Endothelial cell of umbilical vein (primary cell): Measurements from ENCODE around the gene ATG12. TPM values are rescaled to one million over a fixed set of nuclear protein-coding genes. Genes with fewer than 3 reads are reported as not detected.
A peak's percentile ranks its signal among the peaks of the same experiment; 100 is the strongest.

Experiments used
- BruUV-seq: library from RNA; stranded (reverse); fragments of 400-500 nt; replicated peaks from 2 replicates; lab custom pipeline; 2021; lab: Mats Ljungman, UMichigan
- CTCF ChIA-PET: fragments of 300-600, 350-600 bp; sonication (Branson Sonifier 250); formaldehyde crosslinking; loops from one replicate; lab custom pipeline; 2021; ENCODE audit warnings: antibody characterized with exemption, inconsistent platforms; lab: Charles Lee
- POLR2A ChIA-PET: fragments of 300-600, 350-600 bp; sonication (Branson Sonifier 250); formaldehyde crosslinking; loops from one replicate; lab custom pipeline; 2021; ENCODE audit warnings: antibody characterized with exemption, inconsistent platforms; lab: Charles Lee
- DNase-seq: peaks from one replicate; pipeline ENCODE4 v3.0.0-alpha.2; 2011; ENCODE audit warnings: low read depth, low spot score
- FAIRE-seq: peaks from 2 replicates; lab custom pipeline; 2011; peaks lifted over from hg19 to GRCh38; lab: Jason Lieb, UNC
- H2AFZ ChIP-seq: 2 replicates; pipeline ENCODE4 v1.6.0; 2012; ENCODE audit warnings: low read depth, low read length, control low read depth, inconsistent platforms
- H3K27ac ChIP-seq: 2 replicates; pipeline ENCODE4 v1.5.1; 2011; ENCODE audit warnings: low read depth, mild to moderate bottlenecking, control low read depth, low read length, moderate library complexity; ENCODE audit not compliant: insufficient read depth
- H3K27me3 ChIP-seq, 2 experiments: 2 replicates each; pipeline versions ENCODE4 v1.6.0 to v1.6.1; 2011; ENCODE audit warnings: low read length in 2 of 2, mixed read lengths in 1 of 2; ENCODE audit not compliant: control insufficient read depth in 2 of 2, insufficient read depth in 2 of 2
- H3K36me3 ChIP-seq, 2 experiments: 2 replicates in 1 of 2; 3 replicates in 1 of 2; pipeline ENCODE4 v1.5.1; 2011; ENCODE audit warnings: low read length in 2 of 2, mild to moderate bottlenecking in 1 of 2, moderate library complexity in 1 of 2; ENCODE audit not compliant: control insufficient read depth in 2 of 2, insufficient read depth in 2 of 2; ENCODE audit errors: extremely low read depth in 1 of 2
- H3K4me1 ChIP-seq: 3 replicates; pipeline ENCODE4 v1.5.1; 2011; ENCODE audit warnings: mild to moderate bottlenecking, low read length; ENCODE audit not compliant: control insufficient read depth, insufficient read depth; ENCODE audit errors: extremely low read depth
- H3K4me2 ChIP-seq: 2 replicates; pipeline ENCODE4 v1.6.1; 2011; ENCODE audit warnings: low read length, control low read depth, mixed read lengths; ENCODE audit not compliant: insufficient read depth
- H3K4me3 ChIP-seq, 3 experiments: fragments of 200-600 bp in 1 of 3; sonication (generic), shearing (Covaris generic) in 1 of 3; replicated peaks in 1 of 3; 2 replicates each; pipeline ENCODE4 v1.5.1; 2011 to 2016; ENCODE audit warnings: control low read depth in 3 of 3, low read length in 3 of 3, mild to moderate bottlenecking in 2 of 3, inconsistent platforms in 1 of 3, low read depth in 1 of 3, moderate library complexity in 1 of 3; ENCODE audit not compliant: insufficient read depth in 1 of 3
- H3K79me2 ChIP-seq: 2 replicates; pipeline ENCODE4 v1.6.0; 2012; ENCODE audit warnings: low read length, inconsistent platforms; ENCODE audit not compliant: control insufficient read depth, insufficient read depth
- H3K9ac ChIP-seq: replicated peaks from 2 replicates; pipeline ENCODE3; 2011; ENCODE audit warnings: low read length, control low read depth; ENCODE audit not compliant: insufficient read depth; ENCODE audit errors: extremely low read depth
- H3K9me1 ChIP-seq: replicated peaks from 3 replicates; pipeline ENCODE4 v1.6.0; 2011; ENCODE audit warnings: mild to moderate bottlenecking, low read length; ENCODE audit not compliant: control insufficient read depth, insufficient read depth; ENCODE audit errors: extremely low read depth
- H3K9me3 ChIP-seq: replicated peaks from 2 replicates; pipeline ENCODE4 v1.5.1; 2012; ENCODE audit warnings: low read length, inconsistent platforms; ENCODE audit not compliant: control insufficient read depth, insufficient read depth
- H4K20me1 ChIP-seq: replicated peaks from 2 replicates; pipeline ENCODE3; 2011; ENCODE audit warnings: mild to moderate bottlenecking, low read length; ENCODE audit not compliant: control insufficient read depth, insufficient read depth; ENCODE audit errors: extremely low read depth
- CTCF ChIP-seq, 2 donors: IDR thresholded peaks; 1 replicate in 1 of 2; 2 replicates in 1 of 2; pipeline ENCODE4 v1.5.1; 2011; ENCODE audit warnings: low read length in 2 of 2, mild to moderate bottlenecking in 2 of 2, moderate library complexity in 2 of 2, control low read depth in 1 of 2, inconsistent platforms in 1 of 2, low read depth in 1 of 2; ENCODE audit not compliant: insufficient read depth in 1 of 2; ENCODE audit errors: extremely low read depth in 1 of 2
- EZH2 ChIP-seq: IDR thresholded peaks from 2 replicates; pipeline ENCODE4 v1.6.1; 2012; ENCODE audit warnings: borderline replicate concordance, low read depth, mild to moderate bottlenecking, moderate library complexity, low read length, inconsistent platforms; ENCODE audit not compliant: severe bottlenecking
- FOS ChIP-seq: IDR thresholded peaks from 2 replicates; pipeline ENCODE4 v1.6.1; 2011; ENCODE audit warnings: mild to moderate bottlenecking, low read length, moderate library complexity, borderline replicate concordance; ENCODE audit not compliant: insufficient read depth
- GATA2 ChIP-seq: IDR thresholded peaks from 2 replicates; pipeline ENCODE4 v1.7.0; 2011; ENCODE audit warnings: low read depth, mild to moderate bottlenecking, moderate library complexity, mixed read lengths, low read length; ENCODE audit not compliant: insufficient read length, insufficient read depth
- JUN ChIP-seq: IDR thresholded peaks from 2 replicates; pipeline ENCODE4 v1.6.1; 2011; ENCODE audit warnings: borderline replicate concordance, low read depth; ENCODE audit not compliant: insufficient read length, insufficient read depth
- MAX ChIP-seq: IDR thresholded peaks from 2 replicates; pipeline ENCODE4 v1.6.1; 2011; ENCODE audit not compliant: insufficient read depth, insufficient read length
- MYC ChIP-seq: IDR thresholded peaks from one replicate; pipeline ENCODE4 v1.6.1; 2011; ENCODE audit warnings: mild to moderate bottlenecking, low read depth, low read length
- POLR2A ChIP-seq: IDR thresholded peaks from 2 replicates; pipeline ENCODE4 v1.6.1; 2012; ENCODE audit warnings: low read depth, mild to moderate bottlenecking, control low read depth, low read length
- POLR2AphosphoS5 ChIP-seq: IDR thresholded peaks from 2 replicates; pipeline ENCODE4 v1.6.1; 2012; ENCODE audit warnings: low read depth, mild to moderate bottlenecking, control low read depth, low read length, moderate library complexity; ENCODE audit not compliant: insufficient read depth
- dilution Hi-C: fragments of 300-500 bp; cut with MboI; formaldehyde crosslinking; loops from one replicate; pipeline ENCODE4 v1.15.0; 2019; ENCODE audit warnings: low sequenced_read_pairs; ENCODE audit not compliant: extremely low pct_ligation_motif_present
- intact Hi-C: fragments of 100-400 bp; cut with micrococcal nuclease; formaldehyde crosslinking; loops from one replicate; pipeline ENCODE4 v1.10.0; 2022
- polyA plus RNA-seq, 4 experiments: library from polyadenylated mRNA; depleted of rRNA in 3 of 4; stranded (reverse) in 3 of 4; unstranded in 1 of 4; fragments of >200 nt; gene quantifications; 2 replicates each; pipeline versions ENCODE4 v1.2.1 to v1.2.3, GENCODE V29; 2011 to 2012; ENCODE audit warnings: missing spikeins in 1 of 4
- total RNA-seq: library from RNA; stranded (reverse); gene quantifications from 2 replicates; pipeline ENCODE4 v1.2.3, GENCODE V29; 2021

The ATG12 gene
- total and polyA plus RNA-seq, 2 donors (not counting 3 experiments of a cell fraction or from before 2014, with no cell fraction given): 27.5 to 62.0 TPM

GRCh38 chr5:115854139-115854538, 12.8 kb upstream of the ATG12 start:
- dilution Hi-C loops (no loop called here), intact Hi-C loops (no loop called here)
- Histone ChIP-seq H4K20me1 (peaks cover 17% of the 10 kb centered on the region), H3K4me1 (peaks cover 19% of the 10 kb centered on the region), H3K27me3 (no peaks in the 10 kb centered on the region), H3K4me2 (no peak overlapping the region), H3K9me1 (no peaks in the 10 kb centered on the region), H2AFZ (no peak overlapping the region), H3K9me3 (no peaks in the 10 kb centered on the region), H3K36me3 (no peaks in the 10 kb centered on the region), H3K4me3 (no peak overlapping the region), H3K27ac (no peak overlapping the region), H3K9ac (no peak overlapping the region), H3K79me2 (peaks cover 68% of the 10 kb centered on the region)
- DNase-seq: no peak
- no peak for FAIRE-seq
- BruUV-seq: no TSS peak
- POLR2A ChIA-PET: no interaction called here
- TF ChIP-seq CTCF (IDR thresholded peaks at IDR 0.05; ENCODE audit: extremely low read depth in 1 of 2, insufficient read depth in 1 of 2, low read depth in 1 of 2, low read length in 2 of 2) (no peak), MYC (no peak), FOS (no peak), GATA2 (no peak)
- CTCF ChIA-PET: no interaction called here

- dilution Hi-C loops (no loop called here), intact Hi-C loops (no loop called here)
- H3K9me1 ChIP-seq: no peaks in the 10 kb centered on the region
- ChIA-PET CTCF (interaction anchor here (0.6 to 1.2 kb wide), 2 partner anchors 11 to 185 kb away, joined by 3 read pairs; no protein-coding TSS in a partner anchor), POLR2A (no interaction called here)
- H3K9me3 ChIP-seq: no peaks in the 10 kb centered on the region
- H3K4me3 ChIP-seq: no peak overlapping the region
- no peak overlapping the region for H3K4me2 ChIP-seq
- no peak overlapping the region for H2AFZ ChIP-seq
- no peak overlapping the region for H3K27ac ChIP-seq
- FAIRE-seq: no peak
- H3K36me3 ChIP-seq: no peaks in the 10 kb centered on the region
- H3K4me1 ChIP-seq: no peaks in the 10 kb centered on the region
- peak; percentile 79 for DNase-seq
- BruUV-seq: no TSS peak
- no peaks in the 10 kb centered on the region for H3K27me3 ChIP-seq
- peaks cover 65% of the 10 kb centered on the region for H3K79me2 ChIP-seq
- peaks cover 5% of the 10 kb centered on the region for H4K20me1 ChIP-seq
- TF ChIP-seq EZH2 (no peak), MAX (no peak), GATA2 (no peak), CTCF (IDR thresholded peaks at IDR 0.05; ENCODE audit: extremely low read depth in 1 of 2, insufficient read depth in 1 of 2, low read depth in 1 of 2, low read length in 2 of 2) (no peak), POLR2A (no peak), POLR2AphosphoS5 (no peak), FOS (no peak), MYC (no peak), JUN (no peak)
- H3K9ac ChIP-seq: no peak overlapping the region
These were observed 9.5 kb upstream of the ATG12 start for GRCh38 chr5:115850744-115851416.
